HEK293 (cell line): Measurements from ENCODE around the gene ZNF429.

Experiments
- AEBP2 ChIP-seq: fragments of 450-650 bp; formaldehyde crosslinking; IDR thresholded peaks from 2 replicates; pipeline ENCODE4 v1.5.1; 2016; ENCODE audit warnings: missing biosample characterization, missing genetic modification characterization, borderline replicate concordance
- CTCF ChIP-seq: fragments of 450-650 bp; formaldehyde crosslinking; IDR thresholded peaks from 2 replicates; pipeline ENCODE4 v1.5.1; 2016; ENCODE audit warnings: missing biosample characterization, missing genetic modification characterization
- FEZF1 ChIP-seq: fragments of 450-650 bp; formaldehyde crosslinking; IDR thresholded peaks from 2 replicates; pipeline ENCODE4 v1.5.1; 2016; ENCODE audit warnings: missing biosample characterization, missing genetic modification characterization
- GLI2 ChIP-seq: fragments of 450-650 bp; formaldehyde crosslinking; IDR thresholded peaks from 2 replicates; pipeline ENCODE4; 2017; ENCODE audit warnings: missing biosample characterization, missing genetic modification characterization, low read depth, borderline replicate concordance
- KLF1 ChIP-seq: fragments of 450-650 bp; formaldehyde crosslinking; IDR thresholded peaks from 2 replicates; pipeline ENCODE4 v1.5.1; 2016; ENCODE audit warnings: missing biosample characterization, missing genetic modification characterization
- KLF16 ChIP-seq: fragments of 450-650 bp; formaldehyde crosslinking; IDR thresholded peaks from 2 replicates; pipeline ENCODE4 v1.5.1; 2017; ENCODE audit warnings: missing biosample characterization, missing genetic modification characterization
- PBX3 ChIP-seq: sonication (generic); formaldehyde crosslinking; IDR thresholded peaks from 2 replicates; pipeline ENCODE4 v1.8.1; 2022; ENCODE audit warnings: mild to moderate bottlenecking, moderate library complexity, missing genetic modification reagents
- ZBTB10 ChIP-seq: fragments of 450-650 bp; formaldehyde crosslinking; IDR thresholded peaks from 2 replicates; pipeline ENCODE4 v1.5.1; 2016; ENCODE audit warnings: missing biosample characterization, missing genetic modification characterization
- ZNF146 ChIP-seq: fragments of 450-650 bp; formaldehyde crosslinking; IDR thresholded peaks from 2 replicates; pipeline ENCODE4 v1.5.1; 2016; ENCODE audit warnings: missing biosample characterization, missing genetic modification characterization
- ZNF24 ChIP-seq: fragments of 450-650 bp; formaldehyde crosslinking; IDR thresholded peaks from 2 replicates; pipeline ENCODE4 v1.5.1; 2016; ENCODE audit warnings: missing biosample characterization, missing genetic modification characterization
- ZNF292 ChIP-seq: fragments of 450-650 bp; formaldehyde crosslinking; IDR thresholded peaks from 2 replicates; pipeline ENCODE4 v1.5.1; 2016; ENCODE audit warnings: low read depth, missing biosample characterization, missing genetic modification characterization, borderline replicate concordance
- ZSCAN18 ChIP-seq: fragments of 450-650 bp; formaldehyde crosslinking; IDR thresholded peaks from 2 replicates; pipeline ENCODE4 v1.5.1; 2016; ENCODE audit warnings: missing biosample characterization, missing genetic modification characterization

GRCh38 chr19:21508198-21508597 is 2.8 kb downstream of the ZNF429 start:
- TF ChIP-seq PBX3: no peak
- TF ChIP-seq CTCF (tag by site-specific recombination): no peak
- TF ChIP-seq KLF16 (tag by site-specific recombination): no peak
- no peak for TF ChIP-seq ZSCAN18 (tag by site-specific recombination)
- TF ChIP-seq ZBTB10: no peak
- no peak for TF ChIP-seq FEZF1
- TF ChIP-seq ZNF146 (tag by site-specific recombination): no peak
- TF ChIP-seq GLI2 (tag by site-specific recombination): no peak
- TF ChIP-seq AEBP2 (tag by site-specific recombination): no peak
- TF ChIP-seq ZNF24 (tag by site-specific recombination): no peak
- TF ChIP-seq KLF1 (tag by site-specific recombination): no peak
- TF ChIP-seq ZNF292 (tag by site-specific recombination): no peak
